ENCODE results near the gene KAT8. TPM values are rescaled to one million over a fixed set of nuclear protein-coding genes. Genes with fewer than 3 reads are reported as not detected.

Gene KAT8
- total RNA-seq, 1 donor from 2014 or later, result 49.7 TPM

GRCh38 chr16:31111881-31112466, 5.5 kb upstream of the KAT8 start:
- H3K36me3 Mint-ChIP-seq (ENCODE audit: low read depth, unreplicated experiment), result peaks cover 28% of the 10 kb centered on the region
- no peaks in the 10 kb centered on the region for H3K9me3 Mint-ChIP-seq (ENCODE audit: unreplicated experiment)
- no peak overlapping the region for H3K27ac Mint-ChIP-seq (ENCODE audit: unreplicated experiment)
- peaks cover 16% of the 10 kb centered on the region for H3K4me1 Mint-ChIP-seq (ENCODE audit: unreplicated experiment)
- no peak for DNase-seq (ENCODE audit: low spot score)
- H3K27me3 Mint-ChIP-seq (ENCODE audit: unreplicated experiment), result peaks cover 27% of the 10 kb centered on the region
- no peak for TF ChIP-seq CTCF (IDR thresholded peaks at IDR 0.05; ENCODE audit: unreplicated experiment)
- peak overlapping the region; percentile 23 for H3K4me3 Mint-ChIP-seq (ENCODE audit: unreplicated experiment)

GRCh38 chr16:31112711-31113110, 4.8 kb upstream of the KAT8 start:
- H3K27ac Mint-ChIP-seq (ENCODE audit: unreplicated experiment), result no peak overlapping the region
- H3K4me1 Mint-ChIP-seq (ENCODE audit: unreplicated experiment), result peaks cover 14% of the 10 kb centered on the region
- H3K36me3 Mint-ChIP-seq (ENCODE audit: low read depth, unreplicated experiment), result peaks cover 25% of the 10 kb centered on the region
- H3K4me3 Mint-ChIP-seq (ENCODE audit: unreplicated experiment), result no peak overlapping the region
- peaks cover 20% of the 10 kb centered on the region for H3K27me3 Mint-ChIP-seq (ENCODE audit: unreplicated experiment)
- DNase-seq (ENCODE audit: low spot score), result no peak
- no peak for TF ChIP-seq CTCF (IDR thresholded peaks at IDR 0.05; ENCODE audit: unreplicated experiment)
- no peaks in the 10 kb centered on the region for H3K9me3 Mint-ChIP-seq (ENCODE audit: unreplicated experiment)

- H3K36me3 Mint-ChIP-seq (ENCODE audit: low read depth, unreplicated experiment), result peaks cover 27% of the 10 kb centered on the region
- TF ChIP-seq CTCF (IDR thresholded peaks at IDR 0.05; ENCODE audit: unreplicated experiment), result no peak
- H3K4me3 Mint-ChIP-seq (ENCODE audit: unreplicated experiment), result no peak overlapping the region
- H3K9me3 Mint-ChIP-seq (ENCODE audit: unreplicated experiment), result no peaks in the 10 kb centered on the region
- DNase-seq (ENCODE audit: low spot score), result no peak
- H3K27ac Mint-ChIP-seq (ENCODE audit: unreplicated experiment), result peak overlapping the region; percentile 91
- peaks cover 22% of the 10 kb centered on the region for H3K27me3 Mint-ChIP-seq (ENCODE audit: unreplicated experiment)
- H3K4me1 Mint-ChIP-seq (ENCODE audit: unreplicated experiment), result peaks cover 17% of the 10 kb centered on the region
These were observed 4.0 kb upstream of the KAT8 start for GRCh38 chr16:31113121-31114120.

GRCh38 chr16:31114468-31114867, 3.0 kb upstream of the KAT8 start:
- Mint-ChIP-seq H3K4me3 (ENCODE audit: unreplicated experiment) (no peak overlapping the region), H3K27ac (ENCODE audit: unreplicated experiment) (peak overlapping the region; percentile 83)

More at GRCh38 chr16:31114468-31114867, 3.0 kb upstream of the KAT8 start:
- peaks cover 18% of the 10 kb centered on the region for H3K4me1 Mint-ChIP-seq (ENCODE audit: unreplicated experiment)
- H3K36me3 Mint-ChIP-seq (ENCODE audit: low read depth, unreplicated experiment), result peaks cover 29% of the 10 kb centered on the region
- H3K9me3 Mint-ChIP-seq (ENCODE audit: unreplicated experiment), result no peaks in the 10 kb centered on the region
- H3K27me3 Mint-ChIP-seq (ENCODE audit: unreplicated experiment), result peaks cover 22% of the 10 kb centered on the region
- no peak for DNase-seq (ENCODE audit: low spot score)
- TF ChIP-seq CTCF (IDR thresholded peaks at IDR 0.05; ENCODE audit: unreplicated experiment), result no peak

Data from endothelial cell (in vitro differentiated cells).